ENCODE data around the gene FXYD6. TPM values are rescaled to one million over a fixed set of nuclear protein-coding genes. Genes with fewer than 3 reads are reported as not detected.

FXYD6 gene
- total and polyA plus RNA-seq, 12 donors = 34.3 to 218 (median 94.1) TPM

- no peak for TF ChIP-seq POLR2A (IDR thresholded peaks at IDR 0.05)
- TF ChIP-seq, protein P1, sequence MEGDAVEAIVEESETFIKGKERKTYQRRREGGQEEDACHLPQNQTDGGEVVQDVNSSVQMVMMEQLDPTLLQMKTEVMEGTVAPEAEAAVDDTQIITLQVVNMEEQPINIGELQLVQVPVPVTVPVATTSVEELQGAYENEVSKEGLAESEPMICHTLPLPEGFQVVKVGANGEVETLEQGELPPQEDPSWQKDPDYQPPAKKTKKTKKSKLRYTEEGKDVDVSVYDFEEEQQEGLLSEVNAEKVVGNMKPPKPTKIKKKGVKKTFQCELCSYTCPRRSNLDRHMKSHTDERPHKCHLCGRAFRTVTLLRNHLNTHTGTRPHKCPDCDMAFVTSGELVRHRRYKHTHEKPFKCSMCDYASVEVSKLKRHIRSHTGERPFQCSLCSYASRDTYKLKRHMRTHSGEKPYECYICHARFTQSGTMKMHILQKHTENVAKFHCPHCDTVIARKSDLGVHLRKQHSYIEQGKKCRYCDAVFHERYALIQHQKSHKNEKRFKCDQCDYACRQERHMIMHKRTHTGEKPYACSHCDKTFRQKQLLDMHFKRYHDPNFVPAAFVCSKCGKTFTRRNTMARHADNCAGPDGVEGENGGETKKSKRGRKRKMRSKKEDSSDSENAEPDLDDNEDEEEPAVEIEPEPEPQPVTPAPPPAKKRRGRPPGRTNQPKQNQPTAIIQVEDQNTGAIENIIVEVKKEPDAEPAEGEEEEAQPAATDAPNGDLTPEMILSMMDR (IDR thresholded peaks at IDR 0.05) = no peak
- intact Hi-C loops (cut with DNase I) = no loop called here
- H3K9me3 ChIP-seq (replicated peaks in 1 of 3) = no peaks in the 10 kb centered on the region
- H3K4me3 ChIP-seq = no peak overlapping the region
- no peak overlapping the region for H3K27ac ChIP-seq
- no peaks in the 10 kb centered on the region for H3K27me3 ChIP-seq
- no peaks in the 10 kb centered on the region for H3K4me1 ChIP-seq (replicated peaks in 1 of 2)
- WGBS, 4 donors = 97 to 100% (median 100%) methylated on average over 2 of the region's 2 CpGs
- no peaks in the 10 kb centered on the region for H3K36me3 ChIP-seq (replicated peaks in 1 of 2)
- no peak for DNase-seq
These were observed 45.0 kb upstream of the FXYD6 start for GRCh38 chr11:117921456-117921855.

- Histone ChIP-seq H3K4me1 (replicated peaks in 1 of 2) (no peaks in the 10 kb centered on the region), H3K4me3 (no peak overlapping the region), H3K36me3 (replicated peaks in 1 of 2) (no peaks in the 10 kb centered on the region), H3K27me3 (no peaks in the 10 kb centered on the region), H3K9me3 (replicated peaks in 1 of 3) (no peaks in the 10 kb centered on the region), H3K27ac (no peak overlapping the region)
- DNase-seq = no peak
- 80 to 98% (median 86%) methylated on average over 2 to 4 of the region's 4 CpGs for WGBS, 4 donors
- intact Hi-C loops (cut with DNase I) = no loop called here
- TF ChIP-seq, protein P1 (IDR thresholded peaks at IDR 0.05) = no peak
- TF ChIP-seq POLR2A (IDR thresholded peaks at IDR 0.05) = no peak
These were observed 43.3 kb upstream of the FXYD6 start for GRCh38 chr11:117919781-117920221.

- H3K27ac ChIP-seq = no peak overlapping the region
- peak in 1 of 7 donors; percentile 3 for DNase-seq
- TF ChIP-seq, protein P1 (IDR thresholded peaks at IDR 0.05) = no peak
- TF ChIP-seq POLR2A (IDR thresholded peaks at IDR 0.05) = no peak
- WGBS, 4 donors = 40 to 65% (median 60%) methylated on average over 4 of the region's 4 CpGs
- no peaks in the 10 kb centered on the region for H3K36me3 ChIP-seq (replicated peaks in 1 of 2)
- intact Hi-C loops (cut with DNase I) = no loop called here
- no peaks in the 10 kb centered on the region for H3K4me1 ChIP-seq (replicated peaks in 1 of 2)
- no peaks in the 10 kb centered on the region for H3K9me3 ChIP-seq (replicated peaks in 1 of 3)
- no peak overlapping the region for H3K4me3 ChIP-seq
- H3K27me3 ChIP-seq = no peaks in the 10 kb centered on the region
These were observed 42.9 kb upstream of the FXYD6 start for GRCh38 chr11:117919341-117919740.

DNA sequence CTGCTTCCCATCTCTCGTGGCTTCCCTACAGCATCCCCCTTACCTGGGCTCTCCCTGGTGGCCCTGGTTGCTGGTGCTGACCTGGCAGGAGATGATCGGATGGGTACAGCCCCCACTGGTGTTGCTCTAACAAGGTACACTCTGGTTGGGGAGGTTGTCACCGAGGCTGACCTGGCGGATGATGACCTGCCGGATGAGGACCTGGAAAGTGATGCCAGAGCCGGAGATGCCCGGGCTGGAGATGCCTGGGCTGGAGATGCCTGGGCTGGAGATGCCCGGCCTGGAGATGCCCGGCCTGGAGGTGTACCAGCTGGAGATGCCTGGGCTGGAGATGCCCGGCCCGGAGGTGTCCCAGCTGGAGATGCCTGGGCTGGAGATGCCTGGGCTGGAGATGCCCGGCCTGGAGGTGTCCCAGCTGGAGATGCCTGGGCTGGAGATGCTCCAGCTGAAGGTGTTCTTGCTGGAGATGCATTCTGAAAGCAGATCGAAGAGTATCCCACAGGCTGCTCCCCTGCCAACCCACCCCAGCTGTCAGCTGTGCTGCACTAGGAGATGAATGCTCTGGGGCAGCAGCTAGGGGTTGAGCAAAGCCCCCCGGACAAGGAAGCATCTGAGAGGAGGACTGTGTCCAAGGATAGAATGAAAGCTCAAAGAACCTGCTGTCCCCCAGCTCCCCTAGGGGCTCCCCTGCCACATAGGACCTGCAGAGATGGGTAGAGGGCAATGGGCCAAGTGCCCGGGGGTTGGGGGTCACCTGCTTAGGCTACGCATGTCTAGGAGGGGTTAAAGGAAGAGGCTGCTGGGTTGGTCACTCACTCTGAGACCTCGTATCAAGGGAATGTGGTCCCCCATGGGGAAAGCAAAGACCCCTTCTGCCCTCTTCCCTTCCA is 42.2 kb upstream of the FXYD6 start:
- WGBS, 4 donors = 77 to 88% (median 85%) methylated on average over 13 to 17 of the region's 17 CpGs

More for the DNA sequence above, 42.2 kb upstream of the FXYD6 start:
- H3K27ac ChIP-seq = no peak overlapping the region
- H3K36me3 ChIP-seq (replicated peaks in 1 of 2) = no peaks in the 10 kb centered on the region
- no peaks in the 10 kb centered on the region for H3K4me1 ChIP-seq (replicated peaks in 1 of 2)
- H3K4me3 ChIP-seq = no peak overlapping the region
- TF ChIP-seq, protein P1 (IDR thresholded peaks at IDR 0.05) = no peak
- no peak for TF ChIP-seq POLR2A (IDR thresholded peaks at IDR 0.05)
- intact Hi-C loops (cut with DNase I) = no loop called here
- DNase-seq = peak in 1 of 7 donors; percentile 7
- no peaks in the 10 kb centered on the region for H3K27me3 ChIP-seq
- H3K9me3 ChIP-seq (replicated peaks in 1 of 3) = no peaks in the 10 kb centered on the region

All from adrenal gland (tissue), 12 donors.